IMR-90 (cell line): ENCODE data around the gene AP4M1. TPM values are rescaled to one million over a fixed set of nuclear protein-coding genes. Genes with fewer than 3 reads are reported as not detected.
A peak's percentile ranks its signal among the peaks of the same experiment; 100 is the strongest.

Experiments used
- ATAC-seq: fragments of 200-7000 bp; cut with Tn5 transposase; 2 replicates; pipeline ENCODE4 v1.9.1; 2020; ENCODE audit warnings: low read depth, mild to moderate bottlenecking, moderate library complexity
- BruUV-seq: library from RNA; stranded (reverse); fragments of 400-500 nt; replicated peaks from 2 replicates; lab custom pipeline; 2021; lab: Mats Ljungman, UMichigan
- CTCF ChIA-PET: fragments of 300-600 bp; formaldehyde crosslinking; extraction: SDS; loops from one replicate; lab custom pipeline; 2021; ENCODE audit warnings: antibody characterized with exemption; lab: Yijun Ruan, JAX
- POLR2A ChIA-PET: fragments of 300-600 bp; sonication (Branson Sonifier 250); formaldehyde crosslinking; loops from one replicate; lab custom pipeline; 2022; ENCODE audit warnings: antibody characterized with exemption; ENCODE audit not compliant: unreplicated experiment; lab: Charles Lee
- DNase-seq: peaks from one replicate; pipeline ENCODE4 v3.0.0; 2013
- H2AFZ ChIP-seq: replicated peaks from 2 replicates; pipeline ENCODE3; 2013; ENCODE audit warnings: low read length, mild to moderate bottlenecking; ENCODE audit not compliant: poor library complexity
- H2AK5ac ChIP-seq: 2 replicates; pipeline ENCODE4 v1.6.1; 2013; ENCODE audit warnings: low read depth, low read length, inconsistent platforms
- H2AK9ac ChIP-seq: replicated peaks from 2 replicates; pipeline ENCODE3; 2013; ENCODE audit warnings: mild to moderate bottlenecking, low read depth, low read length, moderate library complexity; ENCODE audit not compliant: poor library complexity
- H2BK120ac ChIP-seq: 2 replicates; pipeline ENCODE4 v1.6.1; 2013; ENCODE audit warnings: low read depth, low read length, inconsistent platforms
- H2BK15ac ChIP-seq: 3 replicates; pipeline ENCODE4 v1.6.1; 2013; ENCODE audit warnings: low read depth, low read length, inconsistent platforms
- H2BK20ac ChIP-seq: 2 replicates; pipeline ENCODE4 v1.6.1; 2013; ENCODE audit warnings: low read depth, mild to moderate bottlenecking, inconsistent platforms, low read length, moderate library complexity
- H2BK5ac ChIP-seq: 2 replicates; pipeline ENCODE4 v1.6.1; 2013; ENCODE audit warnings: mild to moderate bottlenecking, low read depth, low read length, inconsistent platforms; ENCODE audit not compliant: poor library complexity, severe bottlenecking
- H3K14ac ChIP-seq: replicated peaks from 2 replicates; pipeline ENCODE4 v1.6.1; 2013; ENCODE audit warnings: low read depth, low read length, inconsistent platforms
- H3K18ac ChIP-seq: 2 replicates; pipeline ENCODE4 v1.6.1; 2013; ENCODE audit warnings: low read depth, low read length, control low read depth
- H3K23ac ChIP-seq: 2 replicates; pipeline ENCODE4 v1.6.1; 2013; ENCODE audit warnings: low read depth, low read length, inconsistent platforms
- H3K27ac ChIP-seq: 2 replicates; pipeline ENCODE4 v1.5.1; 2013; ENCODE audit warnings: mild to moderate bottlenecking, control low read depth, low read length; ENCODE audit not compliant: insufficient read depth
- H3K27me3 ChIP-seq: 2 replicates; pipeline ENCODE4 v1.6.1; 2013; ENCODE audit warnings: low read length; ENCODE audit not compliant: control insufficient read depth, insufficient read depth
- H3K36me3 ChIP-seq: 2 replicates; pipeline ENCODE4 v1.6.1; 2013; ENCODE audit warnings: low read length, mixed read lengths; ENCODE audit not compliant: control insufficient read depth, insufficient read depth
- H3K4ac ChIP-seq: 2 replicates; pipeline ENCODE4 v1.6.1; 2013; ENCODE audit warnings: low read depth, low read length, inconsistent platforms
- H3K4me1 ChIP-seq: 2 replicates; pipeline ENCODE4 v1.6.1; 2013; ENCODE audit warnings: low read length, mixed read lengths; ENCODE audit not compliant: control insufficient read depth, insufficient read depth
- H3K4me2 ChIP-seq: 2 replicates; pipeline ENCODE4 v1.6.1; 2013; ENCODE audit warnings: low read depth, mild to moderate bottlenecking, control low read depth, low read length, moderate library complexity
- H3K4me3 ChIP-seq: 2 replicates; pipeline ENCODE4 v1.5.1; 2013; ENCODE audit warnings: low read depth, mild to moderate bottlenecking, control low read depth, low read length, moderate library complexity; ENCODE audit not compliant: insufficient read depth
- H3K56ac ChIP-seq: 2 replicates; pipeline ENCODE4 v1.6.1; 2013; ENCODE audit warnings: low read length, inconsistent platforms; ENCODE audit not compliant: insufficient read depth; ENCODE audit errors: extremely low read depth
- H3K79me1 ChIP-seq, 2 experiments: 2 replicates each; pipeline ENCODE4 v1.6.1; 2013; ENCODE audit warnings: low read length in 2 of 2, inconsistent platforms in 1 of 2, low read depth in 1 of 2
- H3K9ac ChIP-seq: 2 replicates; pipeline ENCODE4 v1.6.1; 2013; ENCODE audit warnings: low read depth, low read length, control low read depth
- H3K9me1 ChIP-seq: 2 replicates; pipeline ENCODE4 v1.6.1; 2013; ENCODE audit warnings: low read length, inconsistent platforms; ENCODE audit not compliant: insufficient read depth
- H3K9me3 ChIP-seq: 2 replicates; pipeline ENCODE4 v1.6.1; 2013; ENCODE audit warnings: low read length; ENCODE audit not compliant: control insufficient read depth, insufficient read depth
- H4K20me1 ChIP-seq: 2 replicates; pipeline ENCODE4 v1.6.1; 2013; ENCODE audit warnings: low read length, inconsistent platforms; ENCODE audit not compliant: insufficient read depth
- H4K5ac ChIP-seq: 2 replicates; pipeline ENCODE4 v1.6.1; 2013; ENCODE audit warnings: mild to moderate bottlenecking, low read depth, low read length, control low read depth
- H4K8ac ChIP-seq, 2 experiments: 2 replicates each; pipeline ENCODE4 v1.6.1; 2013; ENCODE audit warnings: low read depth in 2 of 2, low read length in 2 of 2, control low read depth in 1 of 2, inconsistent platforms in 1 of 2
- H4K91ac ChIP-seq: 2 replicates; pipeline ENCODE4 v1.6.1; 2013; ENCODE audit warnings: low read depth, low read length, inconsistent platforms; ENCODE audit not compliant: insufficient read depth
- CEBPB ChIP-seq: IDR thresholded peaks from 2 replicates; pipeline ENCODE4 v1.6.1; 2012; ENCODE audit warnings: low read depth, low read length, improper control_type of control experiment
- CHD1 ChIP-seq: IDR thresholded peaks from 2 replicates; pipeline ENCODE4 v1.6.1; 2012; ENCODE audit warnings: low read depth, low read length, improper control_type of control experiment
- NFE2L2 ChIP-seq: fragments of 150-350 bp; IDR thresholded peaks from 2 replicates; pipeline ENCODE4 v1.6.1; 2016; ENCODE audit warnings: low read depth, mild to moderate bottlenecking, low read length
- RFX5 ChIP-seq: IDR thresholded peaks from 2 replicates; pipeline ENCODE4 v1.8.0; 2012; ENCODE audit warnings: low read depth, mild to moderate bottlenecking, low read length, moderate library complexity
- WGBS, 2 experiments: methylation state at CpG; one replicate each; pipeline versions ENCODE4 v1.1.5 to v1.1.7; 2013; ENCODE audit warnings: missing lambda C conversion rate in 2 of 2; ENCODE audit not compliant: insufficient read length in 1 of 2; ENCODE audit errors: extremely low coverage in 2 of 2; 5-methylcytosine and 5-hydroxymethylcytosine counted together
- dilution Hi-C: fragments of 300-500 bp; cut with HindIII; formaldehyde crosslinking; loops from one replicate; pipeline ENCODE4 v1.14.3; 2018; ENCODE audit warnings: low sequenced_read_pairs; ENCODE audit not compliant: unreplicated experiment
- in situ Hi-C: fragments of 300-500 bp; cut with MboI; formaldehyde crosslinking; loops from 3 replicates; pipeline ENCODE4 v1.14.3; 2019; ENCODE audit warnings: low sequenced_read_pairs, inconsistent platforms, mixed read lengths
- intact Hi-C: fragments of 100-400 bp; cut with micrococcal nuclease; formaldehyde crosslinking; loops from 2 replicates; pipeline ENCODE4 v1.10.0; 2022
- polyA plus RNA-seq, 3 experiments: library from polyadenylated mRNA; depleted of rRNA; stranded (reverse); fragments of >200 nt; gene quantifications; 2 replicates each; pipeline ENCODE4 v1.2.3, GENCODE V29; 2012; ENCODE audit warnings: low replicate concordance in 1 of 3
- total RNA-seq: library from RNA; depleted of rRNA; stranded (reverse); fragments of >200 nt; gene quantifications from 2 replicates; pipeline ENCODE4 v1.2.3, GENCODE V29; 2012
- TF ChIP-seq, protein P1 (sequence below): fragments of 150-350 bp; IDR thresholded peaks from 2 replicates; pipeline ENCODE4 v1.6.1; 2016; ENCODE audit warnings: low read depth, mild to moderate bottlenecking, low read length, moderate library complexity, borderline replicate concordance
- TF ChIP-seq, protein P2 (sequence below): conservative IDR thresholded peaks from 2 replicates; pipeline ENCODE4 v1.5.1; 2012; ENCODE audit warnings: mild to moderate bottlenecking, low read depth, low read length, improper control_type of control experiment

The AP4M1 gene
- total and polyA plus RNA-seq, 2 of the 4 experiments (the other 2 are of a cell fraction) = 21.1 to 21.4 TPM

DNA sequence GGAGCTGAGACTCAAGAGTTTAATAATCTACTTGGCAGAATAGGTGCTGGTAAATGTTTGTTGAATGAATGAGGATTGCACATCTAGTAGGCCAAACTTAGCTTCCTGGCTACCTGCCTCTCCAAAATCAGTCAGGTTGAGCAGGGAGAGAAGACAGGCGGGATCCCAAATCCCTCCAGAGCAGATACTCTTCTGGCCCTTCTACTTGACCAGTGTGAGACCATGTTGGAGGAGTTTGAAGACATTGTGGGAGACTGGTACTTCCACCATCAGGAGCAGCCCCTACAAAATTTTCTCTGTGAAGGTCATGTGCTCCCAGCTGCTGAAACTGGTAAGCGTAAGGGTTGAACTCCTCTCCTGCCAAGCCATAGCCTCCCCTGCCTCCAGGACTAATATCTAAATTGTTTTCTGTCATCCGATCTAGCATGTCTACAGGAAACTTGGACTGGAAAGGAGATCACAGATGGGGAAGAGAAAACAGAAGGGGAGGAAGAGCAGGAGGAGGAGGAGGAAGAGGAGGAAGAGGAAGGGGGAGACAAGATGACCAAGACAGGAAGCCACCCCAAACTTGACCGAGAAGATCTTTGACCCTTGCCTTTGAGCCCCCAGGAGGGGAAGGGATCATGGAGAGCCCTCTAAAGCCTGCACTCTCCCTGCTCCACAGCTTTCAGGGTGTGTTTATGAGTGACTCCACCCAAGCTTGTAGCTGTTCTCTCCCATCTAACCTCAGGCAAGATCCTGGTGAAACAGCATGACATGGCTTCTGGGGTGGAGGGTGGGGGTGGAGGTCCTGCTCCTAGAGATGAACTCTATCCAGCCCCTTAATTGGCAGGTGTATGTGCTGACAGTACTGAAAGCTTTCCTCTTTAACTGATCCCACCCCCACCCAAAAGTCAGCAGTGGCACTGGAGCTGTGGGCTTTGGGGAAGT, 23.1 kb downstream of the AP4M1 start:
- POLR2A ChIA-PET = no interaction called here
- in situ Hi-C loops = no loop called here

More for the DNA sequence above, 23.1 kb downstream of the AP4M1 start:
- Histone ChIP-seq H2BK15ac (no peak overlapping the region), H3K9ac (no peak overlapping the region), H3K18ac (no peak overlapping the region), H3K27ac (no peak overlapping the region), H3K27me3 (no peaks in the 10 kb centered on the region), H2BK20ac (no peak overlapping the region), H3K9me1 (peaks cover 11% of the 10 kb centered on the region), H2AK5ac (no peak overlapping the region), H3K79me1 (peaks cover 26 to 62% of the 10 kb centered on the region in 2 experiments), H4K20me1 (no peaks in the 10 kb centered on the region; the same call in 1 of the 2 replicates), H2AFZ (no peak overlapping the region), H2BK120ac (no peak overlapping the region), H2BK5ac (no peak overlapping the region), H3K4me1 (peaks cover 6% of the 10 kb centered on the region; the same call in 1 of the 2 replicates), H4K8ac (no peak overlapping the region), H3K56ac (no peak overlapping the region), H3K36me3 (peaks cover 4% of the 10 kb centered on the region; the same call in 1 of the 2 replicates), H3K4me3 (no peak overlapping the region), H2AK9ac (peak overlapping the region; percentile 75), H3K9me3 (no peaks in the 10 kb centered on the region), H3K14ac (no peak overlapping the region), H4K91ac (no peak overlapping the region), H3K4ac (no peak overlapping the region), H4K5ac (no peak overlapping the region), H3K23ac (no peak overlapping the region; the same call in 1 of the 2 replicates), H3K4me2 (no peak overlapping the region)
- dilution Hi-C loops = no loop called here
- TSS peak; percentile 82 for BruUV-seq
- CTCF ChIA-PET = no interaction called here
- intact Hi-C loops = no loop called here
- WGBS, 2 experiments = no CpG with 5 or more reads among the region's 4 CpGs
- no peak for ATAC-seq
- DNase-seq = no peak
- TF ChIP-seq NFE2L2 = no peak
- no peak for TF ChIP-seq CEBPB
- TF ChIP-seq, protein P1, sequence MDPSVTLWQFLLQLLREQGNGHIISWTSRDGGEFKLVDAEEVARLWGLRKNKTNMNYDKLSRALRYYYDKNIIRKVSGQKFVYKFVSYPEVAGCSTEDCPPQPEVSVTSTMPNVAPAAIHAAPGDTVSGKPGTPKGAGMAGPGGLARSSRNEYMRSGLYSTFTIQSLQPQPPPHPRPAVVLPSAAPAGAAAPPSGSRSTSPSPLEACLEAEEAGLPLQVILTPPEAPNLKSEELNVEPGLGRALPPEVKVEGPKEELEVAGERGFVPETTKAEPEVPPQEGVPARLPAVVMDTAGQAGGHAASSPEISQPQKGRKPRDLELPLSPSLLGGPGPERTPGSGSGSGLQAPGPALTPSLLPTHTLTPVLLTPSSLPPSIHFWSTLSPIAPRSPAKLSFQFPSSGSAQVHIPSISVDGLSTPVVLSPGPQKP = no peak
- TF ChIP-seq, protein P2, sequence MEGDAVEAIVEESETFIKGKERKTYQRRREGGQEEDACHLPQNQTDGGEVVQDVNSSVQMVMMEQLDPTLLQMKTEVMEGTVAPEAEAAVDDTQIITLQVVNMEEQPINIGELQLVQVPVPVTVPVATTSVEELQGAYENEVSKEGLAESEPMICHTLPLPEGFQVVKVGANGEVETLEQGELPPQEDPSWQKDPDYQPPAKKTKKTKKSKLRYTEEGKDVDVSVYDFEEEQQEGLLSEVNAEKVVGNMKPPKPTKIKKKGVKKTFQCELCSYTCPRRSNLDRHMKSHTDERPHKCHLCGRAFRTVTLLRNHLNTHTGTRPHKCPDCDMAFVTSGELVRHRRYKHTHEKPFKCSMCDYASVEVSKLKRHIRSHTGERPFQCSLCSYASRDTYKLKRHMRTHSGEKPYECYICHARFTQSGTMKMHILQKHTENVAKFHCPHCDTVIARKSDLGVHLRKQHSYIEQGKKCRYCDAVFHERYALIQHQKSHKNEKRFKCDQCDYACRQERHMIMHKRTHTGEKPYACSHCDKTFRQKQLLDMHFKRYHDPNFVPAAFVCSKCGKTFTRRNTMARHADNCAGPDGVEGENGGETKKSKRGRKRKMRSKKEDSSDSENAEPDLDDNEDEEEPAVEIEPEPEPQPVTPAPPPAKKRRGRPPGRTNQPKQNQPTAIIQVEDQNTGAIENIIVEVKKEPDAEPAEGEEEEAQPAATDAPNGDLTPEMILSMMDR = no peak
- TF ChIP-seq CHD1 = no peak
- TF ChIP-seq RFX5 = no peak
